Measurements from ENCODE around the gene PRKACB. TPM values are rescaled to one million over a fixed set of nuclear protein-coding genes. Genes with fewer than 3 reads are reported as not detected.

PRKACB gene
- total RNA-seq (ENCODE audit: low replicate concordance), result 28.9 and 44.1 TPM in 2 replicates

DNA sequence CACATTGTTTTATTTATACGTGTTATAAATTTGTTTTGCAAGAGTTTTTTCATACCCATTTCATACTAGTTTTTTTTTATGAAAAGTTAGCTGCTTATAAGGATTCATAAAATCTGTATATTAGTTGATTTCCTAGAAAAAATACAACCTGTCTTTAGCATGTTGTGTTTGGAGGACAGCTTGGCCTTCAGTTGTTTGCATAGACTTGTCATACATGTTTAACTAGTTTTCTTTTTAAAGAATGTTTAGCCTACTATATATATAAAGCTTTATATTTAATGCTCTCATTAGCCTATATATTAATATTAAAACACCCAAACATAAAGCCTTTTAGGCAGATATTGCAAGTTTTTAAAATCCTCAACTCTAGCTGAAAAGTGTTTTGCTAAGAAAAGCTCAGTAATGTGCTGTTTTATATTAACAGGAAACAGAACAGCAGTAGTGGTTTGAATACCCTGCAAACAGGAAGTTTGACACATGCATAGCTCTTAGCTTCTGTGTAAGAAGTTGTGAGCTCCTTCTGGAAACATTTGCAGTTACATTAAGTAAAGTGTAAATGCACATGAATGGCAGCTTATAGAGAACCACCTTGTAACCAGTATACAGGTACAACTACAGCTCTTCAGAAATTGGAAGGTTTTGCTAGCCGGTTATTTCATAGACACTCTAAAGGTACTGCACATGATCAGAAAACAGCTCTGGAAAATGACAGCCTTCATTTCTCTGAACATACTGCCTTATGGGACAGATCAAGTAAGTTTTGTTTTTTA, at the start of gene PRKACB:
PRKACB (plus strand) TSS at position 476 of the 770 bp plus-strand sequence; CDS start at position 567, 91 bp downstream.
- H3K4me1 ChIP-seq, result no peaks in the 10 kb centered on the region
- no peak within 1 kb of the TSS for H2AFZ ChIP-seq (replicated peaks)
- no peaks in the 10 kb centered on the region for H3K36me3 ChIP-seq
- H3K27ac ChIP-seq, result no peak within 1 kb of the TSS
- no peak for DNase-seq (ENCODE audit: low spot score)
- peaks cover 2% of the 10 kb centered on the region for H3K9me3 ChIP-seq (ENCODE audit: low read depth)
- H3K4me2 ChIP-seq, result no peak within 1 kb of the TSS
- Mint-ChIP-seq H3K36me3 (no peaks in the 10 kb centered on the region), H3K4me3 (no peak within 1 kb of the TSS), H3K9me3 (peaks cover 3% of the 10 kb centered on the region), H3K27me3 (ENCODE audit: insufficient read depth, low read depth) (no peaks in the 10 kb centered on the region), H3K27ac (no peak within 1 kb of the TSS), H3K4me1 (no peaks in the 10 kb centered on the region)
- no peaks in the 10 kb centered on the region for H3K27me3 ChIP-seq
- H4K20me1 ChIP-seq (ENCODE audit: low read depth), result no peaks in the 10 kb centered on the region
- H3K79me2 ChIP-seq (ENCODE audit: low read depth), result no peaks in the 10 kb centered on the region
- no peak within 1 kb of the TSS for H3K4me3 ChIP-seq
- TF ChIP-seq EZH2 (IDR thresholded peaks at IDR 0.05), result no peak
- TF ChIP-seq, protein P1, sequence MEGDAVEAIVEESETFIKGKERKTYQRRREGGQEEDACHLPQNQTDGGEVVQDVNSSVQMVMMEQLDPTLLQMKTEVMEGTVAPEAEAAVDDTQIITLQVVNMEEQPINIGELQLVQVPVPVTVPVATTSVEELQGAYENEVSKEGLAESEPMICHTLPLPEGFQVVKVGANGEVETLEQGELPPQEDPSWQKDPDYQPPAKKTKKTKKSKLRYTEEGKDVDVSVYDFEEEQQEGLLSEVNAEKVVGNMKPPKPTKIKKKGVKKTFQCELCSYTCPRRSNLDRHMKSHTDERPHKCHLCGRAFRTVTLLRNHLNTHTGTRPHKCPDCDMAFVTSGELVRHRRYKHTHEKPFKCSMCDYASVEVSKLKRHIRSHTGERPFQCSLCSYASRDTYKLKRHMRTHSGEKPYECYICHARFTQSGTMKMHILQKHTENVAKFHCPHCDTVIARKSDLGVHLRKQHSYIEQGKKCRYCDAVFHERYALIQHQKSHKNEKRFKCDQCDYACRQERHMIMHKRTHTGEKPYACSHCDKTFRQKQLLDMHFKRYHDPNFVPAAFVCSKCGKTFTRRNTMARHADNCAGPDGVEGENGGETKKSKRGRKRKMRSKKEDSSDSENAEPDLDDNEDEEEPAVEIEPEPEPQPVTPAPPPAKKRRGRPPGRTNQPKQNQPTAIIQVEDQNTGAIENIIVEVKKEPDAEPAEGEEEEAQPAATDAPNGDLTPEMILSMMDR (IDR thresholded peaks at IDR 0.05), result no peak
- TF ChIP-seq EZH2phosphoT487 (IDR thresholded peaks at IDR 0.05), result no peak
- H3F3A ChIP-seq (ENCODE audit: low read depth), result no peaks in the 10 kb centered on the region
- H3K9ac ChIP-seq, result no peak within 1 kb of the TSS

DNA sequence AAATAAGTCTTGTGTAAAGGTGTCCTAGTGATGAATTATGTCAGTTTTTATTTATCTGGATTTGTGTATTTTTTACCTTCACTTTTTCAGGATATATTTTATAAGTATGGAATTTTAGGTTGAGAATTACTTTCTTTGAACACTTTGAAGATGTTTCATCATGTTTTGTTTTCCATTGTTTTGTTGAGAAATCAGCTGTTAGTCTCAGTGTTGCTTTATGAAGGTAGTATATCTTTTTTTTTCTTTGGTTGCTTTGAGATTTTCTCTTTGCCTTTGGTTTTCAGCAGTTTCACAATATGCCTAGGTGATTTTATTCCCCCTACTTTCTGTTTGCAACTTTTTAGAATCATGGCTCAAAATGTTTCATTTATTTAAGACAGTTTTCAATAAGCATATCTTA, 48.8 kb upstream of the PRKACB start:
- Mint-ChIP-seq H3K27me3 (ENCODE audit: insufficient read depth, low read depth) (no peaks in the 10 kb centered on the region), H3K9me3 (peaks cover 29% of the 10 kb centered on the region), H3K4me3 (no peak overlapping the region), H3K36me3 (peaks cover 24% of the 10 kb centered on the region), H3K4me1 (no peaks in the 10 kb centered on the region), H3K27ac (no peak overlapping the region)
- Histone ChIP-seq H3K79me2 (ENCODE audit: low read depth) (peaks cover 66% of the 10 kb centered on the region), H3K4me2 (no peak overlapping the region), H3K27me3 (no peaks in the 10 kb centered on the region), H2AFZ (replicated peaks) (no peak overlapping the region), H3K27ac (no peak overlapping the region), H3K36me3 (no peaks in the 10 kb centered on the region), H3F3A (ENCODE audit: low read depth) (no peaks in the 10 kb centered on the region), H3K4me1 (no peaks in the 10 kb centered on the region), H3K4me3 (no peak overlapping the region), H3K9me3 (ENCODE audit: low read depth) (no peaks in the 10 kb centered on the region), H4K20me1 (ENCODE audit: low read depth) (no peaks in the 10 kb centered on the region), H3K9ac (no peak overlapping the region)
- no peak for TF ChIP-seq EZH2 (IDR thresholded peaks at IDR 0.05)
- TF ChIP-seq, protein P1 (IDR thresholded peaks at IDR 0.05), result no peak
- no peak for TF ChIP-seq EZH2phosphoT487 (IDR thresholded peaks at IDR 0.05)
- DNase-seq (ENCODE audit: low spot score), result no peak

DNA sequence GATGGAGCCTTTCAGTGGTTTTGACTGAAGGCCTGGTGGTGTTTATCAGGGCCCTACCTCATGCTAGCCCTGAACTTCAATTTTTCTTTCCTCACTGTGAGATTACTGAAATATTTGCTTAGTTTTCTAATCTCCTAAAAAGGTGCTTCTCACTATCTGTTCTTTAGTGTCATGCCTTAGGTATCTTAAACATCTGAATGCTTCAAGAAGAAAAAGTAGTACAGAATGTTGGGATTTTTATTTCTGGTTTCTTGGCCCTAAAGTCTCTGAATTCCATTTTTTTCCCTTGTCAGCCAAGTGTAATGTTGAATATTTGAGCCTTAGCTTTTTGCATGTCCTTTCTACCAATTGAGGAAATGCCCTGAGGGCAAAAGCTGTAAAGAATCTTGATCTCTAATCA, 47.9 kb upstream of the PRKACB start:
- Mint-ChIP-seq H3K36me3 (peaks cover 24% of the 10 kb centered on the region), H3K4me1 (no peaks in the 10 kb centered on the region), H3K4me3 (no peak overlapping the region), H3K27me3 (ENCODE audit: insufficient read depth, low read depth) (no peaks in the 10 kb centered on the region), H3K27ac (no peak overlapping the region), H3K9me3 (peaks cover 29% of the 10 kb centered on the region)
- Histone ChIP-seq H3K79me2 (ENCODE audit: low read depth) (peaks cover 66% of the 10 kb centered on the region), H3K27ac (no peak overlapping the region), H3K4me3 (no peak overlapping the region), H2AFZ (replicated peaks) (no peak overlapping the region), H3K36me3 (no peaks in the 10 kb centered on the region), H3K4me1 (no peaks in the 10 kb centered on the region), H3K9me3 (ENCODE audit: low read depth) (no peaks in the 10 kb centered on the region), H3K4me2 (no peak overlapping the region), H3K9ac (no peak overlapping the region), H4K20me1 (ENCODE audit: low read depth) (no peaks in the 10 kb centered on the region), H3F3A (ENCODE audit: low read depth) (no peaks in the 10 kb centered on the region), H3K27me3 (no peaks in the 10 kb centered on the region)
- TF ChIP-seq EZH2phosphoT487 (IDR thresholded peaks at IDR 0.05), result no peak
- TF ChIP-seq EZH2 (IDR thresholded peaks at IDR 0.05), result no peak
- TF ChIP-seq, protein P1 (IDR thresholded peaks at IDR 0.05), result no peak
- DNase-seq (ENCODE audit: low spot score), result no peak
